Esophagus muscularis mucosa (tissue), 4 donors: ENCODE results near the gene MT1X. TPM values are rescaled to one million over a fixed set of nuclear protein-coding genes. Genes with fewer than 3 reads are reported as not detected.
"Not testable (repeated sequence)": the region's sequence is repeated elsewhere in the genome, so short reads cannot be mapped to it uniquely, and the experiment has no call there.

ENCODE experiments used
- DNase-seq: peaks from one replicate; pipeline ENCODE4 v3.0.0-alpha.2; 2017; ENCODE audit errors: extremely low spot score
- H3K27ac ChIP-seq, 4 donors: fragments of 200-600 bp; sonication (generic); replicated peaks in 1 of 4; 1 replicate in 3 of 4; 2 replicates in 1 of 4; pipeline ENCODE4 v1.5.1; 2016 to 2019; ENCODE audit warnings: mild to moderate bottlenecking in 1 of 4
- H3K27me3 ChIP-seq, 4 donors: fragments of 200-600 bp; sonication (generic); one replicate each; pipeline versions ENCODE4 v1.5.1 to v1.6.0; 2016 to 2019
- H3K36me3 ChIP-seq, 4 donors: fragments of 200-600 bp; sonication (generic); one replicate each; pipeline ENCODE4 v1.5.1; 2016 to 2019
- H3K4me1 ChIP-seq, 4 donors: fragments of 200-600 bp; sonication (generic); one replicate each; pipeline ENCODE4 v1.5.1; 2016 to 2019
- H3K4me3 ChIP-seq, 4 donors: fragments of 200-600 bp; sonication (generic); 1 replicate in 2 of 4; 2 replicates in 2 of 4; pipeline ENCODE4 v1.5.1; 2016 to 2019; ENCODE audit warnings: mild to moderate bottlenecking in 4 of 4, moderate library complexity in 1 of 4
- H3K9me3 ChIP-seq, 4 donors: fragments of 200-600 bp; sonication (generic); 1 replicate in 3 of 4; 2 replicates in 1 of 4; pipeline ENCODE4 v1.5.1; 2016 to 2019
- EP300 ChIP-seq: sonication (generic); formaldehyde crosslinking; IDR thresholded peaks from one replicate; pipeline ENCODE4 v1.6.1; 2017; ENCODE audit warnings: antibody characterized with exemption
- POLR2A ChIP-seq: fragments of 450-650 bp; IDR thresholded peaks from one replicate; pipeline ENCODE4 v1.6.1; 2017; ENCODE audit warnings: antibody characterized with exemption, moderate library complexity, mild to moderate bottlenecking, low read depth
- POLR2AphosphoS5 ChIP-seq, 2 donors: sonication (generic); formaldehyde crosslinking; IDR thresholded peaks; one replicate each; pipeline ENCODE4 v1.6.1; 2017; ENCODE audit warnings: antibody characterized with exemption in 2 of 2
- WGBS: methylation state at CpG from one replicate; pipeline ENCODE4 v1.1.5; 2018; 5-methylcytosine and 5-hydroxymethylcytosine counted together
- intact Hi-C: fragments of 100-400 bp; cut with DNase I; formaldehyde crosslinking; loops from one replicate; pipeline ENCODE4 v1.15.1; 2023
- total RNA-seq, 4 donors: library from RNA; depleted of rRNA; stranded (reverse); fragments of >200 nt; gene quantifications; one replicate each; pipeline versions ENCODE4 v1.1.0 to v1.2.1, GENCODE V29; 2016
- TF ChIP-seq, protein P1 (sequence below), 3 experiments: fragments of 200-600 bp in 2 of 3; fragments of 450-650 bp in 1 of 3; sonication (generic) in 2 of 3; IDR thresholded peaks; one replicate each; pipeline ENCODE4 v1.5.1; 2017 to 2019; ENCODE audit warnings: antibody characterized with exemption in 3 of 3, mild to moderate bottlenecking in 2 of 3, moderate library complexity in 1 of 3

MT1X gene
- total RNA-seq, 4 donors from 2014 or later, result 283 to 1,221 (median 512) TPM

DNA sequence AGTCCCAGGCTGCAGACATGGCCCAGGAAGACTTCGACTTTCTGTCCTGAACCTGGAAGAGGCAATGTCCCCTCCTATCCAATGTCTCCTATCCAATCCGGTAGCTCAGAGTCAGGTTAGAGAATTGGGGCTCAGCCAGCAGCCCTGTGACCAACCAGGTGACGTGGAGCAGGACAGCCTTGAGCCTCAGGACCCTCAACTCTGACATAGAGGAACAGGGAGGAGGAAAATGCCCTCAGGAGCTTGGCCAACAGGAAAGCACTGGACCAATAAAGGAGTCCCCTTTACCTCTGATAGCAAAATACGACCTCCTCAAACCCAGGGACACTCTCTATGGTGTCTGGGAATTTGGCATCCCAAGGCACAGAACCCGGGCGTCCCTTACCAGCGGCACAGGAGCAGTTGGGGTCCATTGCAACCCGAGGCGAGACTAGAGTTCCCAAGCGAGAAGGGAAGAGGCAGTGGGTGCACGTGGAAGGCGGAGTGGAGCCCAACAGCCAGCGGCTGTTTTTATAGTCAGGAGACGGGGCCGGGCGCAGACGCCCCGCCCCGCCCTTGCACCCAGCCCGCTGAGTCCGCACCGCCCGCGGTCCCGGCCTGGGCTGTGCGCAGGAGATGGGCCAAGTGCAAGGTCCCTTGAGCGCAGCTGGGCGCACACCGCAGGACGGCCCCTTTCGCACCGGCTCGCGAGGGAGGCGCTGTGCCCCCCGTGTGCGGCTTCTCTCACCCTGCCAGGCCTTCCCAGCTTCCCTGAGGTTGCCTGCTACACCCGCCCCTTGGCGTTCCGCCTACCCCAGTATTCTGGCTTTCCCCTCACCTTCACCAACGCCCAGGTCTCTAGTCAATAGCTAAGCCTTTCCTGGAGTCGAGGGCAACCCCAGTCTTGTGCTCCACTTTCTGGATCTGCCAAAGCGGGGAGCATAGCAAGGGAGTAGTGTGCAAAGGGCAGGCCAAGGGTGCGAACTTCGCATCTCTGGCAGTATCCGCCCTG, 14.4 kb upstream of the MT1X start, which contains the start of gene MT1G:
TSS of gene MT1G (minus strand) at position 485 of the 991 bp plus-strand sequence. CDS start at position 413, 72 bp downstream.
- Histone ChIP-seq H3K36me3 (no peaks in the 10 kb centered on the region), H3K9me3 (no peaks in the 10 kb centered on the region), H3K4me3 (peak within 1 kb of the TSS; percentile 16 to 43 (median 26)), H3K27me3 (peaks cover 4 to 100% (median 41%) of the 10 kb centered on the region in 4 donors), H3K4me1 (peaks cover 16 to 32% (median 25%) of the 10 kb centered on the region in 4 donors), H3K27ac (no peak within 1 kb of the TSS)
- DNase-seq, result no peak
- intact Hi-C loops, result no loop called here
- 14% methylated on average over 44 of the region's 46 CpGs for WGBS
- TF ChIP-seq POLR2AphosphoS5 (IDR thresholded peaks at IDR 0.05) (peak in 1 of 2 donors; percentile 64), EP300 (no peak)

DNA sequence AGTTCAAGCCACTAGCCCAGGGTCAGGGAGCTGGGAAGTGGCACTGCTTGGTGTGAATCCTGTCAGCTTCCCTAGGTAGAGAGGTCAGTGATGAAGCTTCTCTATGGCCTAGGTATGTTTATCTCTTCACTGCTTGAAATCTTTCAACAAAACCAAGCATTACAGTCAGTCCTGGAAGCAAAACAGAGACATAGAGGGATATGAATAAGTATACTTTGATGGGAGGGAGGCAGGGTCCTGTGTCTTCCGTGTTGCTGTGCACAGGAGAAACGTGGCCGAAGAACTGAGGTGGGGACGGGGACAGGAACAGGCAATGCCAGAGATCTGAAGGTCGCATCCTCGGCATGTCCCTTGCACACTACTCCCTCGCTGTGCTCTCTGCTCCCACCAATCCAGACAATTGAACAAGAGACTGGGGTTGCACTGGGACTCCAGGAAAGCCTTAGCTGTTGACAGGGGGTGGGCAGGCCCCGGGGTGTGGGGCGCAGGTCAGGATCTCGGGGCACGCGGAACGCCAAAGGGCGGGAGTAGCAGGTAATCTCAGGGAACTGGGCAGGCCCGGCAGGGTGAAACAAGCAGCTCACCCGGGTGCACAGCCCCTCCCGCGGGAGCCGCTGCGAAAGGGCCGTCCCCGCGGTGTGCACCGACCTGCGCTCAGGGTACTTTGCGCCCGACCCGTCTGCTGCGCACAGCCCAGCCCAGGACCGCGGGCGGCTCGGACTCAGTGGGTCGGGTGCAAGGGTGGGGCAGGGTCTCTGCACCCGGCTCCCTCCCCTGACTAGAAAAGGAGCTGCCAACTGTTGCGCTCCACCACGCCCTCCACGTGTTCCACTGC, 13.0 kb upstream of the MT1X start, which contains the start of gene MT1H:
TSS of gene MT1H (plus strand) at position 810 of the 835 bp plus-strand sequence. CDS start 71 bp downstream, outside the sequence.
- peak within 1 kb of the TSS in 1 of 4 donors; percentile 12 for H3K4me3 ChIP-seq
- H3K36me3 ChIP-seq, result no peaks in the 10 kb centered on the region
- no peak within 1 kb of the TSS for H3K27ac ChIP-seq
- TF ChIP-seq EP300 (no peak), POLR2A (no peak), POLR2AphosphoS5 (IDR thresholded peaks at IDR 0.05) (no peak)
- TF ChIP-seq, protein P1, sequence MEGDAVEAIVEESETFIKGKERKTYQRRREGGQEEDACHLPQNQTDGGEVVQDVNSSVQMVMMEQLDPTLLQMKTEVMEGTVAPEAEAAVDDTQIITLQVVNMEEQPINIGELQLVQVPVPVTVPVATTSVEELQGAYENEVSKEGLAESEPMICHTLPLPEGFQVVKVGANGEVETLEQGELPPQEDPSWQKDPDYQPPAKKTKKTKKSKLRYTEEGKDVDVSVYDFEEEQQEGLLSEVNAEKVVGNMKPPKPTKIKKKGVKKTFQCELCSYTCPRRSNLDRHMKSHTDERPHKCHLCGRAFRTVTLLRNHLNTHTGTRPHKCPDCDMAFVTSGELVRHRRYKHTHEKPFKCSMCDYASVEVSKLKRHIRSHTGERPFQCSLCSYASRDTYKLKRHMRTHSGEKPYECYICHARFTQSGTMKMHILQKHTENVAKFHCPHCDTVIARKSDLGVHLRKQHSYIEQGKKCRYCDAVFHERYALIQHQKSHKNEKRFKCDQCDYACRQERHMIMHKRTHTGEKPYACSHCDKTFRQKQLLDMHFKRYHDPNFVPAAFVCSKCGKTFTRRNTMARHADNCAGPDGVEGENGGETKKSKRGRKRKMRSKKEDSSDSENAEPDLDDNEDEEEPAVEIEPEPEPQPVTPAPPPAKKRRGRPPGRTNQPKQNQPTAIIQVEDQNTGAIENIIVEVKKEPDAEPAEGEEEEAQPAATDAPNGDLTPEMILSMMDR (IDR thresholded peaks at IDR 0.05), result no peak
- intact Hi-C loops, result no loop called here
- 19% methylated on average over 32 of the region's 38 CpGs for WGBS
- H3K9me3 ChIP-seq, result no peaks in the 10 kb centered on the region
- peaks cover 4 to 100% (median 33%) of the 10 kb centered on the region in 4 donors for H3K27me3 ChIP-seq
- no peak for DNase-seq
- H3K4me1 ChIP-seq, result peaks cover 12 to 27% (median 19%) of the 10 kb centered on the region in 4 donors

DNA sequence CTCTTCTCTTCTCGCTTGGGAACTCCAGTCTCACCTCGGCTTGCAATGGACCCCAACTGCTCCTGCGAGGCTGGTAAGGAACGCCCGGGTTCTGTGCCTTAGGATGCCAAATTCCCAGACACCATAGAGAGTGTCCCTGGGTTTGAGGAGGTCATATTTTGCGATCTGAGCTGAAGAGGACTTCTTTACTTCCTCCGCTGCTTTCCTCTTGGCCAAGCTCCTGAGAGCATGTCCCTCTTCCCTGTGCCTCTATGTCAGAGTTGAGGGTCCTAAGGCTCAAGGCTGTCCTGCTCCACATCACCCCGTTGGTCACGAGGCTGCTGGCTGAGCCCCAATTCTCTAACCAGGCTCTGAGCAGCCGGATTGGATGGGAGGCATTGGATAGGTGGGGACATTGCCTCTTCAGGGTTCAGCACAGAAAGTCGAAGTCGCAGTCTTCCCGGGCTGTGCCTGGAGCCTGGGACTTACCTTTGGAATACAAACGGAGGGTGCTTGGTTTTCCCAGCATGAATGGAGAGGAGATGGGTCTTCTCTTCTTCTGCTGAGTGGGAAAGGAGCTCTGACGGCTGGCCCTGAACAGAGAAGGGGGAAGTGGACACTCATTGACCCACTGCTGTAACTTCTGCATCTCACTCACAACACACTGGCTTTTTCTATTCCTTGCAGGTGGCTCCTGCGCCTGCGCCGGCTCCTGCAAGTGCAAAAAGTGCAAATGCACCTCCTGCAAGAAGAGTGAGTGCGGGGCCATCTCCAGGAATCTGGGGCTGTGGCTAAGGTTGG, 12.2 kb upstream of the MT1X start:
- peak overlapping the region in 1 of 4 donors; percentile 12 for H3K4me3 ChIP-seq
- TF ChIP-seq POLR2AphosphoS5 (IDR thresholded peaks at IDR 0.05), result no peak
- TF ChIP-seq, protein P1 (IDR thresholded peaks at IDR 0.05), result no peak
- TF ChIP-seq POLR2A, result no peak
- no peak for DNase-seq
- H3K4me1 ChIP-seq, result peaks cover 12 to 27% (median 19%) of the 10 kb centered on the region in 4 donors
- H3K27ac ChIP-seq, result no peak overlapping the region
- no peaks in the 10 kb centered on the region for H3K9me3 ChIP-seq
- 24% methylated on average over 19 of the region's 19 CpGs for WGBS
- intact Hi-C loops, result no loop called here
- peaks cover 4 to 100% (median 31%) of the 10 kb centered on the region in 4 donors for H3K27me3 ChIP-seq
- H3K36me3 ChIP-seq, result no peaks in the 10 kb centered on the region

- Histone ChIP-seq H3K27ac (no peak overlapping the region), H3K36me3 (no peaks in the 10 kb centered on the region), H3K27me3 (peaks cover 4 to 100% (median 34%) of the 10 kb centered on the region in 4 donors), H3K9me3 (no peaks in the 10 kb centered on the region), H3K4me3 (no peak overlapping the region), H3K4me1 (peaks cover 13 to 30% (median 22%) of the 10 kb centered on the region in 4 donors)
- DNase-seq, result no peak
- WGBS, result 100% methylated on average over 1 of the region's 2 CpGs
- intact Hi-C loops, result no loop called here
- TF ChIP-seq, protein P1 (IDR thresholded peaks at IDR 0.05), result no peak
- TF ChIP-seq POLR2A, result no peak
- no peak for TF ChIP-seq POLR2AphosphoS5 (IDR thresholded peaks at IDR 0.05)
- no peak for TF ChIP-seq EP300
Observed at GRCh38 chr16:56670620-56670934, 11.7 kb upstream of the MT1X start.

DNA sequence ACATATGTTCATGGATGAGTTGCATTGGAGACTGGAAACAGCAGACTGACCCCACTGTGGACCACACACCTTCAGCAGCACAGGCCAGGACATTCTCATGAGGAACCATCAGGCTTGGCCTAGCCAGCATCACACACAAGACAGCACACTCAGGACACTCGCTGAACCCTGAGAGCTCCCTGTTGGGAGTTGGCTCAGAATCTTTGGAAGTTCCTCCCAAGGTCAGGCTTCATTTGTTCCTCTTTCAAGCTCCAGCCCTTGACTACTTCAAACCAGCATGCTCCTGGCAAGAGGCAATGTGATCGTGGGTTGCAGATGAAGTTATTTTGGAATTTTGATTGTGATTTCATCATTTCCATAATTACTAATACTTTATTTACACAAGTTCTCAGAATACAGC, 10.6 kb upstream of the MT1X start:
- H3K27me3 ChIP-seq, result peaks cover 4 to 100% (median 40%) of the 10 kb centered on the region in 4 donors
- 61% methylated on average over 2 of the region's 2 CpGs for WGBS
- intact Hi-C loops, result loop anchor here (2.0 kb wide), 1 partner anchor 31 kb away; no protein-coding TSS in a partner anchor

DNA sequence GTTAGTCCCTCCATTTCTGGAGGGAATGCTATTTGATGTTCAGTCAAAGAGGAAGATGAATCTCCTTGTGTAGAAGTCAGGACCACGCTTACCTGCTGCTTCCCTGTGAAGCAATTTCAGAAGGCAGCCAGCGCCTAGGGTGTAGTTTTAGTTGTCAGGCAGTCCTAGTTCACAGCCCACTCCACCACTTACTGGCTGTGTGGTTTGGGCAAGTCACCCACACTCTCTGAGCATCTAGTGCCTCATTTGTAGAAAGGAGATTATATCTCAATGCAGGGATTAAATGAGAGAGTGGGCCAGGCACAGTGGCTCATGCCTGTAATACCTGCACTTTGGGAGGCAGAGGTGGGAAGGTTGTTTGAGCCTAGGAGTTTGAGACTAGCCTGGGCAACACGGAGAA, 10.1 kb upstream of the MT1X start:
- not testable (repeated sequence) for H3K4me3 ChIP-seq, H3K9me3 ChIP-seq, H3K36me3 ChIP-seq, DNase-seq, H3K27ac ChIP-seq
- Histone ChIP-seq H3K4me1 (peaks cover 19 to 39% (median 29%) of the 10 kb centered on the region in 4 donors), H3K27me3 (peaks cover 4 to 100% (median 39%) of the 10 kb centered on the region in 4 donors)
- 76% methylated on average over 3 of the region's 3 CpGs for WGBS
- intact Hi-C loops, result loop anchor here (2.0 kb wide), 1 partner anchor 31 kb away; no protein-coding TSS in a partner anchor

More for the DNA sequence above, 10.6 kb upstream of the MT1X start:
- H3K27ac ChIP-seq, DNase-seq, H3K4me3 ChIP-seq, H3K9me3 ChIP-seq, H3K36me3 ChIP-seq: not testable (repeated sequence)
- H3K4me1 ChIP-seq, result peaks cover 19 to 39% (median 29%) of the 10 kb centered on the region in 4 donors
